Measurements from ENCODE around the gene NPTN. TPM values are rescaled to one million over a fixed set of nuclear protein-coding genes. Genes with fewer than 3 reads are reported as not detected.

NPTN gene
- total RNA-seq, 1 experiment from 2014 or later = 90.9 TPM

GRCh38 chr15:73633991-73634495 is 854 bp upstream of the NPTN start (continued):
- TF ChIP-seq EZH2phosphoT487 (IDR thresholded peaks at IDR 0.05; ENCODE audit: borderline replicate concordance) = no peak
- TF ChIP-seq, protein P1, sequence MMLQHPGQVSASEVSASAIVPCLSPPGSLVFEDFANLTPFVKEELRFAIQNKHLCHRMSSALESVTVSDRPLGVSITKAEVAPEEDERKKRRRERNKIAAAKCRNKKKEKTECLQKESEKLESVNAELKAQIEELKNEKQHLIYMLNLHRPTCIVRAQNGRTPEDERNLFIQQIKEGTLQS (IDR thresholded peaks at IDR 0.05) = no peak

DNA sequence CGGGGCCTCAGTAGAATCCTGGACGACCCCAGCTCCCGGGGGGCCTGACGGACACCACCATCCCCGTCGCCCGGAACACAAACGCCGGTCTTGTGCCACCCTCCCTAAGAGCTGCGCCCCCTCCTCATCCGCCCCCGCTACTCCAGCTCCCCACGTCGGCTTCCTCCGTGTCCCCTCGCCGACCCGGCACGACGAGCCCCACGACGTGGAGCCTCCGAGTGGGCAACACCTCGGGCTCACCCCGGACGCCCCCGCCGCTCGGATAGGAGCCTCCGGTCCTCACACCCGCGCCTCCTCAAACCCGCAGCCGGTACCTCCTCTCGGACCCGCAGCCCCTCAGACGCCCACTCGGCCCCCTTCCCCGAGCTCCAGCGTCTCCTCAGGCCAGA is 525 bp downstream of the NPTN start:
- Histone ChIP-seq H4K20me1 (ENCODE audit: insufficient read depth) (peaks cover 13% of the 10 kb centered on the region; the same call in 1 of the 2 replicates), H3K27ac (ENCODE audit: low read depth, low read length) (peak overlapping the region; percentile 42; the same call in 1 of the 2 replicates), H3K4me2 (ENCODE audit: low read length) (peak overlapping the region; percentile 89), H2AFZ (ENCODE audit: low read depth, low read length, poor library complexity, severe bottlenecking) (no peak overlapping the region), H3K9ac (ENCODE audit: low read length) (peak overlapping the region; percentile 83), H3K9me3 (ENCODE audit: control insufficient read depth in 1 of 2, insufficient read depth in 1 of 2, low read depth in 1 of 2, low read length in 2 of 2) (no peaks in the 10 kb centered on the region), H3K79me2 (ENCODE audit: insufficient read depth, low read length) (peaks cover 52% of the 10 kb centered on the region), H3K4me3 (replicated peaks in 1 of 2; ENCODE audit: low read depth in 1 of 2, low read length in 2 of 2) (peak overlapping the region; percentile 77 to 88), H3K27me3 (ENCODE audit: insufficient read depth, low read length) (no peaks in the 10 kb centered on the region), H3K36me3 (ENCODE audit: control insufficient read depth in 1 of 2, insufficient read depth in 2 of 2, low read length in 2 of 2) (no peaks in the 10 kb centered on the region), H3K4me1 (ENCODE audit: control insufficient read depth in 1 of 2, insufficient read depth in 2 of 2, low read length in 2 of 2) (peaks cover 21 to 43% of the 10 kb centered on the region in 2 experiments), H3K9me2 (ENCODE audit: insufficient read depth) (no peaks in the 10 kb centered on the region)
- no peak for DNase-seq (ENCODE audit: low read depth, low spot score)
- ChIA-PET CTCF (no interaction called here), RAD21 (ENCODE audit: low non-redundant PET in 1 of 2, low total read pairs in 2 of 2, uncharacterized antibody in 2 of 2, unreplicated experiment in 2 of 2) (no interaction called here), POLR2A (interaction anchor here (1.4 kb wide), 1 partner anchor 26 kb away, joined by 7 read pairs; no protein-coding TSS in a partner anchor)
- intact Hi-C loops (cut with micrococcal nuclease) = no loop called here
- no peak for ATAC-seq
- no TSS peak for BruUV-seq (replicated peaks)
- TF ChIP-seq MAX (IDR thresholded peaks at IDR 0.05) (no peak), POLR2A (IDR thresholded peaks at IDR 0.05; ENCODE audit: borderline replicate concordance, extremely low read depth, insufficient read depth, insufficient read length) (no peak), EZH2 (IDR thresholded peaks at IDR 0.05) (no peak), RAD21 (IDR thresholded peaks at IDR 0.05; ENCODE audit: low read depth) (no peak), TCF7L2 (IDR thresholded peaks at IDR 0.05; ENCODE audit: borderline replicate concordance, extremely low read depth, insufficient read depth, insufficient read length) (no peak), SP1 (IDR thresholded peaks at IDR 0.05; ENCODE audit: low read depth) (no peak), FOSL1 (IDR thresholded peaks at IDR 0.05; ENCODE audit: low read depth) (no peak), ELF1 (IDR thresholded peaks at IDR 0.05; ENCODE audit: borderline replicate concordance, low read depth) (no peak), SRF (IDR thresholded peaks at IDR 0.05; ENCODE audit: low read depth) (no peak), CTCF (IDR thresholded peaks at IDR 0.05 in 2 of 3, conservative IDR thresholded peaks at IDR 0.05 in 1 of 3; ENCODE audit: borderline replicate concordance in 1 of 3, insufficient read depth in 1 of 3, low read depth in 2 of 3, low read length in 2 of 3) (no peak), EZH2phosphoT487 (IDR thresholded peaks at IDR 0.05; ENCODE audit: borderline replicate concordance) (no peak), EGR1 (IDR thresholded peaks at IDR 0.05; ENCODE audit: low read depth) (no peak), ZNF274 (IDR thresholded peaks at IDR 0.05; ENCODE audit: low read depth, low read length) (no peak), CBX3 (IDR thresholded peaks at IDR 0.05; ENCODE audit: low read depth) (no peak), SIN3A (IDR thresholded peaks at IDR 0.05; ENCODE audit: low read depth) (no peak), YY1 (IDR thresholded peaks at IDR 0.05; ENCODE audit: extremely low read depth, insufficient replicate concordance, low read depth, low read length) (no peak)
- TF ChIP-seq, protein P2, sequence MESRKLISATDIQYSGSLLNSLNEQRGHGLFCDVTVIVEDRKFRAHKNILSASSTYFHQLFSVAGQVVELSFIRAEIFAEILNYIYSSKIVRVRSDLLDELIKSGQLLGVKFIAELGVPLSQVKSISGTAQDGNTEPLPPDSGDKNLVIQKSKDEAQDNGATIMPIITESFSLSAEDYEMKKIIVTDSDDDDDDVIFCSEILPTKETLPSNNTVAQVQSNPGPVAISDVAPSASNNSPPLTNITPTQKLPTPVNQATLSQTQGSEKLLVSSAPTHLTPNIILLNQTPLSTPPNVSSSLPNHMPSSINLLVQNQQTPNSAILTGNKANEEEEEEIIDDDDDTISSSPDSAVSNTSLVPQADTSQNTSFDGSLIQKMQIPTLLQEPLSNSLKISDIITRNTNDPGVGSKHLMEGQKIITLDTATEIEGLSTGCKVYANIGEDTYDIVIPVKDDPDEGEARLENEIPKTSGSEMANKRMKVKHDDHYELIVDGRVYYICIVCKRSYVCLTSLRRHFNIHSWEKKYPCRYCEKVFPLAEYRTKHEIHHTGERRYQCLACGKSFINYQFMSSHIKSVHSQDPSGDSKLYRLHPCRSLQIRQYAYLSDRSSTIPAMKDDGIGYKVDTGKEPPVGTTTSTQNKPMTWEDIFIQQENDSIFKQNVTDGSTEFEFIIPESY (IDR thresholded peaks at IDR 0.05; ENCODE audit: extremely low read depth, insufficient replicate concordance, low read length) = no peak

Measured in HCT116 (cell line).